Measurements from ENCODE around the gene NMNAT2. TPM values are rescaled to one million over a fixed set of nuclear protein-coding genes. Genes with fewer than 3 reads are reported as not detected.

The NMNAT2 gene
- total and polyA plus RNA-seq, 2 of the 4 experiments (the other 2 are of a cell fraction): 0.36 to 2.4 TPM

GRCh38 chr1:183414365-183414764 is 3.8 kb downstream of the NMNAT2 start:
- no TSS peak for BruUV-seq (replicated peaks)
- dilution Hi-C loops (cut with HindIII; ENCODE audit: low sequenced_read_pairs, unreplicated experiment): no loop called here
- no peak for ATAC-seq (ENCODE audit: low read depth)

More at GRCh38 chr1:183414365-183414764, 3.8 kb downstream of the NMNAT2 start:
- no peak overlapping the region for H4K5ac ChIP-seq (ENCODE audit: low read depth, low read length)
- no peak overlapping the region for H2AFZ ChIP-seq (replicated peaks; ENCODE audit: low read length, poor library complexity)
- H3K9ac ChIP-seq (ENCODE audit: low read depth, low read length): no peak overlapping the region
- H3K27ac ChIP-seq (ENCODE audit: insufficient read depth, low read length): no peak overlapping the region
- no peaks in the 10 kb centered on the region for H4K20me1 ChIP-seq (ENCODE audit: insufficient read depth, low read length)
- in situ Hi-C loops (cut with MboI; ENCODE audit: low sequenced_read_pairs): no loop called here
- H3K56ac ChIP-seq (ENCODE audit: extremely low read depth, insufficient read depth, low read length): no peak overlapping the region
- no peak overlapping the region for H2BK120ac ChIP-seq (ENCODE audit: low read depth, low read length)
- no peak overlapping the region for H2BK15ac ChIP-seq (ENCODE audit: low read depth, low read length)
- no peaks in the 10 kb centered on the region for H3K79me1 ChIP-seq (ENCODE audit: low read depth in 1 of 2, low read length in 2 of 2)
- no peak overlapping the region for H4K91ac ChIP-seq (ENCODE audit: insufficient read depth, low read depth, low read length)
- H3K4me1 ChIP-seq (ENCODE audit: control insufficient read depth, insufficient read depth, low read length): 0 out of 2 replicates have a peak, but pooled peaks cover 2% of the 10 kb centered on the region
- H3K4ac ChIP-seq (ENCODE audit: low read depth, low read length): no peak overlapping the region
- H3K4me3 ChIP-seq (ENCODE audit: insufficient read depth, low read depth, low read length): no peak overlapping the region
- no peak overlapping the region for H3K4me2 ChIP-seq (ENCODE audit: low read depth, low read length)
- no peak overlapping the region for H3K23ac ChIP-seq (ENCODE audit: low read depth, low read length)
- intact Hi-C loops (cut with micrococcal nuclease): no loop called here
- H3K14ac ChIP-seq (replicated peaks; ENCODE audit: low read depth, low read length): no peak overlapping the region
- no peak for DNase-seq
- no peak overlapping the region for H2BK20ac ChIP-seq (ENCODE audit: low read depth, low read length)
- no peaks in the 10 kb centered on the region for H3K9me3 ChIP-seq (ENCODE audit: control insufficient read depth, insufficient read depth, low read length)
- ChIA-PET CTCF (no interaction called here), POLR2A (ENCODE audit: unreplicated experiment) (no interaction called here)
- peaks cover 33% of the 10 kb centered on the region for H3K27me3 ChIP-seq (ENCODE audit: control insufficient read depth, insufficient read depth, low read length)
- H3K9me1 ChIP-seq (ENCODE audit: insufficient read depth, low read length): no peaks in the 10 kb centered on the region
- H3K36me3 ChIP-seq (ENCODE audit: control insufficient read depth, insufficient read depth, low read length): no peaks in the 10 kb centered on the region
- no peak overlapping the region for H2BK5ac ChIP-seq (ENCODE audit: low read depth, low read length, poor library complexity, severe bottlenecking)
- H4K8ac ChIP-seq (ENCODE audit: low read depth in 2 of 2, low read length in 2 of 2): no peak overlapping the region
- H2AK5ac ChIP-seq (ENCODE audit: low read depth, low read length): no peak overlapping the region
- H2AK9ac ChIP-seq (replicated peaks; ENCODE audit: low read depth, low read length, poor library complexity): no peak overlapping the region
- TF ChIP-seq CTCF (conservative IDR thresholded peaks at IDR 0.05; ENCODE audit: low read depth, low read length): no peak
- no peak for TF ChIP-seq RCOR1 (IDR thresholded peaks at IDR 0.05; ENCODE audit: insufficient replicate concordance, low read length)
- no peak for TF ChIP-seq POLR2A (IDR thresholded peaks at IDR 0.05; ENCODE audit: low read depth, low read length)
- no peak for TF ChIP-seq MXI1 (IDR thresholded peaks at IDR 0.05; ENCODE audit: borderline replicate concordance, low read depth, low read length)
- no peak for TF ChIP-seq MAZ (IDR thresholded peaks at IDR 0.05; ENCODE audit: borderline replicate concordance, low read depth, low read length)
- no peak for TF ChIP-seq CHD1 (IDR thresholded peaks at IDR 0.05; ENCODE audit: low read depth, low read length)
- TF ChIP-seq, protein P1, sequence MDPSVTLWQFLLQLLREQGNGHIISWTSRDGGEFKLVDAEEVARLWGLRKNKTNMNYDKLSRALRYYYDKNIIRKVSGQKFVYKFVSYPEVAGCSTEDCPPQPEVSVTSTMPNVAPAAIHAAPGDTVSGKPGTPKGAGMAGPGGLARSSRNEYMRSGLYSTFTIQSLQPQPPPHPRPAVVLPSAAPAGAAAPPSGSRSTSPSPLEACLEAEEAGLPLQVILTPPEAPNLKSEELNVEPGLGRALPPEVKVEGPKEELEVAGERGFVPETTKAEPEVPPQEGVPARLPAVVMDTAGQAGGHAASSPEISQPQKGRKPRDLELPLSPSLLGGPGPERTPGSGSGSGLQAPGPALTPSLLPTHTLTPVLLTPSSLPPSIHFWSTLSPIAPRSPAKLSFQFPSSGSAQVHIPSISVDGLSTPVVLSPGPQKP (IDR thresholded peaks at IDR 0.05; ENCODE audit: borderline replicate concordance, low read depth, low read length): no peak
- TF ChIP-seq NFE2L2 (IDR thresholded peaks at IDR 0.05; ENCODE audit: low read depth, low read length): no peak
- TF ChIP-seq CEBPB (IDR thresholded peaks at IDR 0.05; ENCODE audit: low read depth, low read length): no peak
- TF ChIP-seq SMC3 (IDR thresholded peaks at IDR 0.05; ENCODE audit: low read depth, low read length): no peak
- no peak for TF ChIP-seq RFX5 (IDR thresholded peaks at IDR 0.05; ENCODE audit: low read depth, low read length)
- TF ChIP-seq FOS (IDR thresholded peaks at IDR 0.05; ENCODE audit: low read depth, low read length): no peak
- TF ChIP-seq RAD21 (IDR thresholded peaks at IDR 0.05; ENCODE audit: low read length): no peak
- TF ChIP-seq MAFK (IDR thresholded peaks at IDR 0.05; ENCODE audit: low read depth, low read length): no peak
- TF ChIP-seq, protein P2, sequence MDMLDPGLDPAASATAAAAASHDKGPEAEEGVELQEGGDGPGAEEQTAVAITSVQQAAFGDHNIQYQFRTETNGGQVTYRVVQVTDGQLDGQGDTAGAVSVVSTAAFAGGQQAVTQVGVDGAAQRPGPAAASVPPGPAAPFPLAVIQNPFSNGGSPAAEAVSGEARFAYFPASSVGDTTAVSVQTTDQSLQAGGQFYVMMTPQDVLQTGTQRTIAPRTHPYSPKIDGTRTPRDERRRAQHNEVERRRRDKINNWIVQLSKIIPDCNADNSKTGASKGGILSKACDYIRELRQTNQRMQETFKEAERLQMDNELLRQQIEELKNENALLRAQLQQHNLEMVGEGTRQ (IDR thresholded peaks at IDR 0.05; ENCODE audit: low read depth, low read length): no peak
- no peak for TF ChIP-seq BHLHE40 (IDR thresholded peaks at IDR 0.05; ENCODE audit: low read depth, low read length)
- H3K18ac ChIP-seq (ENCODE audit: low read depth, low read length): no peak overlapping the region

Measured in IMR-90 (cell line).